Right lobe of liver (tissue), 6 donors: ENCODE data around the gene TBC1D24. TPM values are rescaled to one million over a fixed set of nuclear protein-coding genes. Genes with fewer than 3 reads are reported as not detected.

Experiments
- ATAC-seq, 4 donors: fragments of 200-7000 bp; cut with Tn5 transposase; one replicate each; pipeline ENCODE4 v1.9.1; 2020; ENCODE audit warnings: mild to moderate bottlenecking in 4 of 4, moderate library complexity in 4 of 4
- DNase-seq, 3 donors: peaks; one replicate each; pipeline ENCODE4 v3.0.0-alpha.2; 2020
- H3K27ac ChIP-seq, 3 donors: fragments of 200-600 bp; one replicate each; pipeline ENCODE4 v1.8.0; 2022
- H3K27me3 ChIP-seq, 2 donors: fragments of 200-600 bp; one replicate each; pipeline ENCODE4 v1.8.0; 2022
- H3K36me3 ChIP-seq, 4 donors: fragments of 200-600 bp; sonication (generic) in 1 of 4; one replicate each; pipeline versions ENCODE4 v1.5.1 to v1.8.0; 2017 to 2022; ENCODE audit warnings: control low read depth in 1 of 4
- H3K4me1 ChIP-seq, 4 donors: fragments of 200-600 bp; sonication (generic) in 1 of 4; one replicate each; pipeline versions ENCODE4 v1.5.1 to v1.8.0; 2017 to 2022; ENCODE audit warnings: control low read depth in 1 of 4
- H3K4me3 ChIP-seq, 3 donors: fragments of 200-600 bp; one replicate each; pipeline ENCODE4 v1.8.0; 2022
- H3K9me3 ChIP-seq, 4 donors: fragments of 200-600 bp; sonication (generic) in 1 of 4; one replicate each; pipeline versions ENCODE4 v1.5.1 to v1.8.0; 2017 to 2022; ENCODE audit warnings: control low read depth in 1 of 4
- CTCF ChIP-seq, 4 donors: fragments of 200-600 bp in 3 of 4; fragments of 450-650 bp in 1 of 4; IDR thresholded peaks; one replicate each; pipeline versions ENCODE4 v1.5.1 to v1.8.0; 2016 to 2022; ENCODE audit warnings: antibody characterized with exemption in 4 of 4, mild to moderate bottlenecking in 2 of 4
- POLR2A ChIP-seq: fragments of 450-650 bp; IDR thresholded peaks from one replicate; pipeline ENCODE4 v1.6.1; 2017; ENCODE audit warnings: antibody characterized with exemption, mild to moderate bottlenecking
- WGBS: methylation state at CpG from one replicate; pipeline ENCODE4 v1.1.6; 2018; ENCODE audit warnings: low coverage, low lambda C conversion rate; ENCODE audit not compliant: insufficient coverage; ENCODE audit errors: missing lambda C conversion rate; 5-methylcytosine and 5-hydroxymethylcytosine counted together
- intact Hi-C, 2 donors: fragments of 100-400 bp; cut with DNase I; formaldehyde crosslinking; loops; one replicate each; pipeline versions ENCODE4 v1.11.2 to v1.14.1; 2022
- total RNA-seq, 6 experiments: library from RNA; depleted of rRNA in 2 of 6; stranded (reverse); fragments of >200 nt in 2 of 6; fragmentation: NEBNext Ultra II Directional in 3 of 6; extraction: Animal tissue kit (Norgen Biotek cat#: 25700) in 3 of 6; gene quantifications; one replicate each; pipeline versions ENCODE4 v1.1.0 to v1.2.4, GENCODE V29; 2016 to 2023
- donor health status: DM: no; HTN: yes; CAD: no.
- donor health status: DM: no; HTN: no; CAD: no.
- donor health status: DM: no; HTN: no; CAD: no.
- donor health status: DM: no; HTN: yes; CAD: no.
- donor health status: DM: no; HTN: yes; CAD: no.

The TBC1D24 gene
- total RNA-seq, 6 experiments from 2014 or later, result 14.9 to 22.7 (median 17.5) TPM

DNA sequence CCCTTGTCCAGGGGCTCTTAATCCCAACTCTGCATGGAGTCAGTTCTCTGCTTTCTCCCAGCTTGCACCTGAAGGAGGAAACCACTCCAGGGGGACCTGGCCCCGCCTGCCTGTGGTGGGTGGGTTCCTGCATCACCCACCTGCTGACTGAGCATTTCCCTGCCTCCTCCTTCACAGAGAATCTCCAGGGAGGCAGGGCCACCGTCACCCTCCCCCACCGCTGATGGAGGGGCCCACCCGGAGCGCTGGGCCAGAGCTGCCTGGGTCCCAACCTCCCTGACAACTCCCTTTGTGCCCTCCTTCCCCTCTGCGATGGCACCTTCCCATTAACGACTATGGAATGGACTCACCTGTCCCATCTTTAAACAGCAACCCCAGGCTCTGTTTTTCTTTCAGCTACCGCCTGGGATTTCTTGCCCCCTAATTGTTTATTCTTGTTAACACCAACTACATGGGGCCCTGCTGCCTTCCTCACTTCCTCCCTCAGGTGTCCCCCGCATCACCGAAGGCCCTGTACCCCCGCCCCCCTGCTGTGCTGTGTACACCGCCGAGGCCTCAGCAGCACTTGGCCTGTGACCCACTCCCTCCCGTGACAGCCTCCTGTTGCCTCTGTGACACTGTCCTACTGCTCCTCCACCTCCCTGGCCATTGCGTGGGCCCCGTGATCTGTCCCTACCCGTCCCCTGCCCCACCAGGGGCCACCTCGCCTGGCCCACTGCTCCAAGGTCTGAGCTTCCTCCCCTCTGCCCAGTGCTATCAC is 15.9 kb upstream of the TBC1D24 start:
- Histone ChIP-seq H3K27ac (no peak overlapping the region), H3K4me1 (peaks cover 0 to 9% (median 0%) of the 10 kb centered on the region in 4 donors), H3K9me3 (no peaks in the 10 kb centered on the region), H3K36me3 (no peaks in the 10 kb centered on the region), H3K27me3 (no peaks in the 10 kb centered on the region), H3K4me3 (peak overlapping the region; percentile 38 to 58 (median 46))
- WGBS, result 9% methylated on average over 15 of the region's 18 CpGs
- ATAC-seq (no peak), DNase-seq (peak in 1 of 3 donors; percentile 49)
- intact Hi-C loops, result no loop called here
- TF ChIP-seq POLR2A, result no peak
- TF ChIP-seq CTCF (IDR thresholded peaks at IDR 0.05), result no peak

GRCh38 chr16:2459647-2460390 is 15.1 kb upstream of the TBC1D24 start, which contains the start of gene TEDC2:
TEDC2 (plus strand) TSS chr16:2460109; CDS start chr16:2460145, 36 bp downstream.
- intact Hi-C loops, result no loop called here
- DNase-seq, result peak; percentile 97 to 98 (median 97)
- H3K4me3 ChIP-seq, result peak within 1 kb of the TSS; percentile 38 to 58 (median 46)
- TF ChIP-seq POLR2A (no peak), CTCF (IDR thresholded peaks at IDR 0.05) (no peak)
- no peaks in the 10 kb centered on the region for H3K9me3 ChIP-seq
- 3% methylated on average over 14 of the region's 66 CpGs for WGBS
- no peak within 1 kb of the TSS for H3K27ac ChIP-seq
- no peaks in the 10 kb centered on the region for H3K27me3 ChIP-seq
- no peaks in the 10 kb centered on the region for H3K36me3 ChIP-seq
- peak; percentile 98 to 100 (median 99) for ATAC-seq
- H3K4me1 ChIP-seq, result peaks cover 0 to 9% (median 0%) of the 10 kb centered on the region in 4 donors

DNA sequence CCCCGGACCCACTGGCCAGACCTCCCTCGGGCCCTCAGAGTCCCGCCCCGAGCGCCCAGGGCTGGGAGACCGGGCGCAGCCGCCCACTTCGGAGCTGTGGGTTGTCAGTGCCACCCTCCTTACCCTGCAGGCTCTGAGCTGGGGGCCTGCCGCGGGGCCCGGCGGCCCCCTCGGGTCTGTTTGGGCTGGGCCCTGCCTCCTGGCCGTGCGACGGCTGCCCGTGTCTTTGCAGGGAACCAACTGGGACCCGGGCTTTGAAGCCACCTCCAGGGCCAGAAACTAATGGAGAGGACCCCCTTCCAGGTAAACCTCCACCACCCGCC is 14.6 kb upstream of the TBC1D24 start:
- Histone ChIP-seq H3K9me3 (no peaks in the 10 kb centered on the region), H3K36me3 (no peaks in the 10 kb centered on the region), H3K4me3 (peak overlapping the region; percentile 38 to 58 (median 46)), H3K27ac (no peak overlapping the region), H3K4me1 (peaks cover 0 to 9% (median 0%) of the 10 kb centered on the region in 4 donors), H3K27me3 (no peaks in the 10 kb centered on the region)
- no peak for TF ChIP-seq CTCF (IDR thresholded peaks at IDR 0.05)
- TF ChIP-seq POLR2A, result no peak
- ATAC-seq (no peak), DNase-seq (no peak)
- 0% methylated on average over 2 of the region's 20 CpGs for WGBS
- intact Hi-C loops, result no loop called here

GRCh38 chr16:2460916-2461315 is 14.0 kb upstream of the TBC1D24 start:
- no peaks in the 10 kb centered on the region for H3K9me3 ChIP-seq
- intact Hi-C loops, result no loop called here
- TF ChIP-seq CTCF (IDR thresholded peaks at IDR 0.05), result no peak
- no peak for TF ChIP-seq POLR2A
- no peak overlapping the region for H3K27ac ChIP-seq
- H3K36me3 ChIP-seq, result no peaks in the 10 kb centered on the region
- H3K4me3 ChIP-seq, result no peak overlapping the region
- peaks cover 0 to 9% (median 0%) of the 10 kb centered on the region in 4 donors for H3K4me1 ChIP-seq
- DNase-seq, result peak in 1 of 3 donors; percentile 48
- no peaks in the 10 kb centered on the region for H3K27me3 ChIP-seq
- no CpG with 5 or more reads among the region's 13 CpGs for WGBS
- no peak for ATAC-seq
